Measurements from ENCODE around the gene TSPAN15.
"Not testable (repeated sequence)": the region's sequence is repeated elsewhere in the genome, so short reads cannot be mapped to it uniquely, and the experiment has no call there.

TSPAN15 gene

DNA sequence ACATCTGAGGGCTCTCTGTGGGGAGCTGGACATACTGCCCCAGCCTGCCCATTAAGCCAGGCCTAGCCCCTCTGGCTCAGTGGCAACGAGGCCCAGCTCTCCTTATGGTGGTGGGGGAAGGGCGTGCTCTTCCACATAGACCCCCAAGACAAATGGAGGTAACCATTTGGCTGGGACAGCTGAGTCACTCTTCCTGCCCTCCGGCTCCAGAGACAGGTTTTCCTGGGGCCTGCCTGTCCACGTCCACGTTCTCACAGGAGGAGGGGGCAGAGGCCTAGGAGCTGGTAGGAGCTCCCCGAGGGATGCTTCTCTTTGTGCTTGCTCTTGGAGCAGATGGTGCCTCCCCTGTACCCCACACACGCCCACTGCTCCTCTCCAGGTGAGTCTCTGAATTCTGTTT is 33.5 kb downstream of the TSPAN15 start:
- H3K27ac ChIP-seq: no peak overlapping the region
- no peak overlapping the region for H3K4me3 ChIP-seq
- no peak for DNase-seq (ENCODE audit: low spot score)
- TF ChIP-seq, protein P1, sequence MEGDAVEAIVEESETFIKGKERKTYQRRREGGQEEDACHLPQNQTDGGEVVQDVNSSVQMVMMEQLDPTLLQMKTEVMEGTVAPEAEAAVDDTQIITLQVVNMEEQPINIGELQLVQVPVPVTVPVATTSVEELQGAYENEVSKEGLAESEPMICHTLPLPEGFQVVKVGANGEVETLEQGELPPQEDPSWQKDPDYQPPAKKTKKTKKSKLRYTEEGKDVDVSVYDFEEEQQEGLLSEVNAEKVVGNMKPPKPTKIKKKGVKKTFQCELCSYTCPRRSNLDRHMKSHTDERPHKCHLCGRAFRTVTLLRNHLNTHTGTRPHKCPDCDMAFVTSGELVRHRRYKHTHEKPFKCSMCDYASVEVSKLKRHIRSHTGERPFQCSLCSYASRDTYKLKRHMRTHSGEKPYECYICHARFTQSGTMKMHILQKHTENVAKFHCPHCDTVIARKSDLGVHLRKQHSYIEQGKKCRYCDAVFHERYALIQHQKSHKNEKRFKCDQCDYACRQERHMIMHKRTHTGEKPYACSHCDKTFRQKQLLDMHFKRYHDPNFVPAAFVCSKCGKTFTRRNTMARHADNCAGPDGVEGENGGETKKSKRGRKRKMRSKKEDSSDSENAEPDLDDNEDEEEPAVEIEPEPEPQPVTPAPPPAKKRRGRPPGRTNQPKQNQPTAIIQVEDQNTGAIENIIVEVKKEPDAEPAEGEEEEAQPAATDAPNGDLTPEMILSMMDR (IDR thresholded peaks at IDR 0.05): no peak

- DNase-seq (ENCODE audit: low spot score): no peak
- H3K27ac ChIP-seq: peak overlapping the region in 1 of 2 donors; percentile 22
- no peak overlapping the region for H3K4me3 ChIP-seq
- TF ChIP-seq, protein P1 (IDR thresholded peaks at IDR 0.05): no peak
These were observed 35.9 kb downstream of the TSPAN15 start for GRCh38 chr10:69486922-69487730.

- not testable (repeated sequence) for H3K27ac ChIP-seq; DNase-seq (ENCODE audit: low spot score); H3K4me3 ChIP-seq
These were observed 37.0 kb downstream of the TSPAN15 start for GRCh38 chr10:69488149-69488844.

DNA sequence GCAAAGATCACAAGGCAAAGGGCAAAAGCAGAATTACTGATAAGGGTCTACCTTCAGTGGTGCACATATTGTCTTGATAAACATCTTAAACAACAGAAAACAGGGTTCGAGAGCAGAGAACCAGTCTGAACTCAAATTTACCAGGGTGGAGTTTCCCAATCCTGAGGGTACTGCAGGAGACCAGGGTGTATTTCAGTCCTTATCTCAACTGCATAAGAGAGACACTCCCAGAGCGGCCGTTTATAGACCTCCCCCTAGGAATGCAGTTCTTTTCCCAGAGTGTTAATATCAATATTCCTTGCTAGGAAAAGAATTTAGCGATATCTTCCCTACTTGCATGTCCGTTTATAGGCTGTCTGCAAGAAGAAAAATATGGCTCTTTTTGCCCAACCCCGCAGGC is 37.6 kb downstream of the TSPAN15 start:
- not testable (repeated sequence) for H3K4me3 ChIP-seq; DNase-seq (ENCODE audit: low spot score); H3K27ac ChIP-seq

GRCh38 chr10:69489506-69490090 is 38.3 kb downstream of the TSPAN15 start:
- Histone ChIP-seq H3K4me3 (no peak overlapping the region), H3K27ac (no peak overlapping the region)
- DNase-seq (ENCODE audit: low spot score): no peak
- TF ChIP-seq, protein P1 (IDR thresholded peaks at IDR 0.05): no peak

GRCh38 chr10:69490876-69491275 is 39.6 kb downstream of the TSPAN15 start:
- DNase-seq (ENCODE audit: low spot score): no peak
- H3K27ac ChIP-seq: no peak overlapping the region
- TF ChIP-seq, protein P1 (IDR thresholded peaks at IDR 0.05): no peak
- no peak overlapping the region for H3K4me3 ChIP-seq

GRCh38 chr10:69491611-69492010 is 40.3 kb downstream of the TSPAN15 start:
- TF ChIP-seq, protein P1 (IDR thresholded peaks at IDR 0.05): no peak
- Histone ChIP-seq H3K27ac (no peak overlapping the region), H3K4me3 (no peak overlapping the region)
- no peak for DNase-seq (ENCODE audit: low spot score)
